ENCODE measurements around the gene SPRY2.
A peak's percentile ranks its signal among the peaks of the same experiment; 100 is the strongest.
"Not testable (repeated sequence)": the region's sequence is repeated elsewhere in the genome, so short reads cannot be mapped to it uniquely, and the experiment has no call there.

SPRY2 gene

GRCh38 chr13:80341101-80341755 lies at the start of gene SPRY2:
Gene SPRY2 (minus strand): TSS chr13:80341126. CDS start chr13:80337705, 3,421 bp downstream.
- DNase-seq, result peak; percentile 45 to 97 (median 92)

DNA sequence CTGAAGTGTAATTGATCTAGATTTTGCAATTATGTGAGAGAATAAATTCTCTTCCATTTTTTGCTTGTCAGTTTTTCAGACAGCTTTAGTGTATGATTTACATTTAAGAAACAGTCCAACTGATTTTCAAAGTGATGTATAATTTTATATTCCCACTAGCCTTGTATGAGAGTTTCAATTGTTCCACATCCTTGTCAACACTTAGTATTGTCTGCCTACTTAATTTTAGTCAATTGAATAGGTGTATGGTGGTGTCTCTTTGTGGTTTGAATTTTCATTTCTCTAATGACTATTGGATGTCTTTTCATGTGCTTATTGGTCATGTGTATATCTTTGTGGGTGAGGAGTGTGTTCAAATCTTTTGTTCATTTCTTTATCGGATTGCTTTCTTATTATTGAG lies 49.4 kb upstream of the SPRY2 start:
- no peak for DNase-seq

DNA sequence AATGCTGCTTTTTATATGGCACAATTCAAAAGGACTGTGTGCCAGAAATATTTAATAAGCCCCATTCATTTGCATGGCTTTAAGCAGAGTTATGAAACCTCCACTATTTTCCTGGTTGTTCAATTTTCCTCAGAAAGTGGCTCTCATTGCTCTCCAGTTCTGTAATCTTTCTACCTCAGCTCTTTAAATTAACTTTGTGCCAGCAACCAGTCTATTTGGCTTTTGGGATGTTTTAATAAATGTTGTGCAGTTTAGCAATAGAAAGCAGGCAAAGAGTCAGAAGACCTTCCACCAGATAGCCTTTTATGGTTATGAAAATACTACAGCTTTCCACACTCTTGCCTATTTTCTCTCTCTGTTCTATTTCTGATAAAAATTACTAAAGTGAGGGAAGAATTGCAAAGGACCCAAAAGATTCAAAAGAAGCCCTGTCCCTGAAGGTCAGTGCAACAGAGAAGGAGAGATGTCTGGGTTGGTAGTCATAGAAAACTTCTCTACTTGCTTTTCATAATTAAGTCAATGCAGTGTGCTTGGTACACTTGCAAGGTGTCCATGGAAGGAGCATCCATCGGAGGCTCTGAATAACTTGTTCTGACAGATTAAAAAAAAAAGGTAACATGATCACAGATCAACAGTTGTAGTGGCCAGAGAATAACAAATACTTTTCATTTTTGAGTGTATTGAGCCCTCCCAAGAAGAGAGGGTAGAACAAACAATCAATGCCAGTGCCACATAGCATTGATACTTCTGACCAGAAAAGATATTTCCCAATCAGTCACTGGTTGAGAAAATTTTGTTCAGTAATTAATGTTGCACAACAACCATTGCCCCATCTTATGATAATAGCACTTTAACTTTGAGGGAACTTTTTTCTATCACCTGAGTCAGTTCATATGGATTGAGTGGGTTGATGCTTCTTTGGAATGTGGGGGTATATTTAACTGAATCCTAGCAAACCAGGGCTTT lies 48.4 kb upstream of the SPRY2 start:
- DNase-seq, result no peak

GRCh38 chr13:80388506-80388905 lies 47.6 kb upstream of the SPRY2 start:
- DNase-seq, result no peak

DNA sequence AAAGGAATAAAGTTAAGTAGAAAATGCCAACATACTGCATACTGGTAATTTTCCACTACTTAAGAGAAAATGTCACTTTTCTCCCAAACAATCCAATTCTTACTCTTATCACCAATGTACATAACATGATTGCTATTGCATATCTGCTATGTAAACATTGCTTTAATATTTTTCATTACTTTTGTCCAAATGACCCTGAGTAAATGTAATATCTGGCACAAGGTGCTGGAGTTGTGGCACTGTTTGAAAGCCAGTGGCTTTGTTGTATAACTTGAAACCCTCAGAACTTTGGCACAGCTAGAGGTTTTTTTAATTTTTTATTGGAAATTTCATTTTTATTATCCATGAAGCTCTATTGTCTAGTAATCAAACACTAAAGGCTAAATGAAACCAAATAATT lies 45.7 kb upstream of the SPRY2 start:
- no peak for DNase-seq

DNA sequence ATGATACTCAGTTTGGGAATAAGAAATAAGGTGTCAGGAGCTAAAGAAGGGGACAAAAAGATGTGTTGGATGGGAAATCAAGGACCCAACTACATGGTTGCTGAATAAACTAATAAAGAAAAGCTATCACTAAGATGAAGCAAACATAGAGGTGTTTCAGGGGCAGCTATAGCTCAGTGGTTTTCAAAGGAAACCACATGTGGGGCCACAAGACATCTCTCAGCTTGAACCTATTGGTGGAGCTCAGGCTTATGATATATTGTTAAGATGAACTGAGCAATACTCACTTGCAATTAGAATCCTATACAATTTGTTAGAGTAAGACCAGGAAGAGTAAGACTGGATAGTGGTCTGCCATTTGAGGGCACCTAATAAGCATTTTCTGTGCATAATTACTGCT lies 45.1 kb upstream of the SPRY2 start:
- no peak for DNase-seq

GRCh38 chr13:80382576-80382975 lies 41.6 kb upstream of the SPRY2 start:
- no peak for DNase-seq

DNA sequence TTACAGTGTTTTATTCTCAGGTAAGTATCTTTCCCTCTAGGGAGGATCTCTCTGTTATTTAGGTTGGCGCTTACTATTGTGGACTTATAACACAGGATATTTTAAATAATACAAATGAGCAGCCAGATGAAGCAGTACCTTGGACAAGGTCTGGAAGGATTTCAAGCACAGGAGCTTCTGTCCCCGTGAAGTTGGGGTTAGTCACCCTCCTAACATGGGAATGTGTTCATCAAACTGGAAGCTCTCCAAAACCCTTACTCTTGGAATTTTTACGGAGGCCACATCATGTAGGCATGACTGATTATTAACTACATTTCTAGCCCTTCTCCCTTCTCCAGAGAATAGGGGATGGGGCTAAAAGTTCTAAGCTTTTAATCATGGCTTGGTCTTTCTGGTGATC lies 38.3 kb upstream of the SPRY2 start:
- no peak for DNase-seq

- DNase-seq, result no peak
These were observed 35.6 kb upstream of the SPRY2 start for GRCh38 chr13:80376554-80376953.

DNA sequence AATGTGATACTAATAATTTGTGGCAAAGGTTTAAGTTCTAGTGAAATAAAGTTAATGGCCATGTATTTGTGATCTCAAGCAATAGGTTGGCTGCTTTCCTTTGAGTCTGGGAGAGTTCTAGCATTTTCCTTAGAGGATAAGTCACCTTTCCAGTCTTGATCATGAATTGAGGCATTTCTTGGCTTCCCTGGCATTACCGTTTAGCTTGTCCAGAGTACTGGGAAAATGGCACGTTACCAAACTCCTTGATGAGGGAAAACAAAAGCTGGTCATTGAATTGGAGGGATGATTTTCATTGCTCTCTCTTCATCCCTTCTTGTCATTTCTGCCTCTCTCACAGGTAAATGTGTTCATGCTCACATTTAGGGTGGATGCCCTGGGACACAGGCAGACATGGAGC lies 34.0 kb upstream of the SPRY2 start:
- no peak for DNase-seq

GRCh38 chr13:80374444-80374843 lies 33.5 kb upstream of the SPRY2 start:
- DNase-seq, result no peak

GRCh38 chr13:80371840-80372509 lies 31.0 kb upstream of the SPRY2 start:
- no peak for DNase-seq

GRCh38 chr13:80367473-80367872 lies 26.5 kb upstream of the SPRY2 start:
- DNase-seq, result no peak

DNA sequence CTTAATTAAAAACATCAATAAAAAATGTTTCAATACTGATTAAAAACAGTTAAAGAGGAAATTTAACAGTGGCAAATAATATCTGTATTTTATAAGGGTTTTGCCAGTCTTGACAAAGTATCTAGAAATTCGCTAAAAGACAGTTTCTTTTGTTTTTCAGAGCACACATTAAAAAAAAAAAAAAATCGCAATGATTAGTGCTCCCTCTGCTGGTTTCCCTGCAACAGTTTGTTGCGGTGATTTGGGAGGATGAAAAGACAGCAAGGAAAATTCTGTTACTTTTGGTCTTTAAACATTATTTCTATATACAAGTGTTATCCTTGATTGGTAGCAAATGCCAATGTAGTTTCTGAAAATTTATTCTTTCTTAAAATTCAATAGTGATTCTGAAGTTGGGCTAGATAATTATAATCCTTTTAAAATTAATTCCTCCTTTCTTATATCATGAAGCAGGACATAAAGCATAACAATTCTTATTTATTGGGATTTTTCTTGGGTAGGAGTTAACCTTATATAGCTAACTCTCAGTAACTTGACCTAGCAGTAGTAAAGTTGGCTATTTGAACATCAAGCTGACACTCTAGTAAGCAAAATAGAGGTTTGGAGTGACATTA lies 23.1 kb upstream of the SPRY2 start:
- no peak for DNase-seq

- no peak for DNase-seq
These were observed 21.6 kb upstream of the SPRY2 start for GRCh38 chr13:80362481-80362880.

DNA sequence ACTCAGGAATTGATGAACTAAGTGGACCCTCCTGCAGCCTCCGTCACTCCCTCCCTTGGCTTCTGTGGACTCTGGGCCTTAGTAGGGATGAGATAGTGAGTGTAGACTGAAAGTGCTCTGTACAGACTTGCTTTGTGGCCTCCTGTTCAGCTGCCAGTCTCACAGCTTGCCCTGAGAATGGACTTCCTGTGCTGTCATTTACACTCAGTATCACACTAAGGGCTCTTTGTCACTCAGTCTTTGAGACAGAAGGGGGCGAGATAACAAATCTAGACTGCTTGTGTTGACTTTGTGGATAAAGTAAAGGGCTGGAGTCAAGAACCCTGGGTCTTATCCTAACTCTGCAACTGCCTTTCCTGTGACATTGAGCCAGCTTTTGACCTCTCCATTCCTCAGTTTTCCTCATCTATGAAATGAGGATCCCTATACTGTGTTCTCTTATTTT lies 21.0 kb upstream of the SPRY2 start:
- DNase-seq, result peak in 22 of 56 donors; percentile 1 to 62 (median 14)

- no peak for DNase-seq
These were observed 20.4 kb upstream of the SPRY2 start for GRCh38 chr13:80361298-80361697.

- DNase-seq, result no peak
These were observed 19.5 kb upstream of the SPRY2 start for GRCh38 chr13:80360453-80360800.

DNA sequence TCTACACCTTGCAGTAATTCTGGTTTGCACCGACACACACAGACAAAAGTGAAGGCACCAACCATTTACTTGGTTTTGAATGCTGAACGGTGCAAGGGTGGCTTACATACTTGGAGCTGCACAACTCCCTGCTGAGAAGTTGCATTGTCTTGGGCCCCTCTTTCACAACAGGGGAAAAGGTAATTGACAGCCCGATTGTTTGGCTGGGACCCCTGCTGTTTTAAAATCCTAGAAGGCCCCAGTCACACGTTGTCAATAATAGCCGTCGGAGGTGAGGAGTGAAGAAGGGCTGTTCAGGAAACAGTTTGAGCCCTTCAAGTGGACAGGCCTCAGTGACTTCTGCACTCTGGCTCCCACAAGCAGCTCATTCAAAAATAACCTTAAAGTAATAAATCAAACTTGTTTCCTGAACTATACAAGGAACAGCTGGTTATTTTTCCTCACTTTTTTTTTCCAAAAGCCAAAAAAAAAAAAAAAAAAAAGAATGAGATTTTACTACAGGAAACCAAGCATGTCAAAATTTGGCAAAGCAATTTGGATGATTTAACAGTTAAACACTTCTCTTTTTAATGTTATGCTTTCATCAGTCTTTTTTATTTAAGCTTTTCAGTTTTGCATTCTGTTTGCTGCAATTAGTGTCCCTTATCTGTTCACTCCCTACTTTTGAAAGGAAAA lies 19.0 kb upstream of the SPRY2 start:
- DNase-seq, result no peak

DNA sequence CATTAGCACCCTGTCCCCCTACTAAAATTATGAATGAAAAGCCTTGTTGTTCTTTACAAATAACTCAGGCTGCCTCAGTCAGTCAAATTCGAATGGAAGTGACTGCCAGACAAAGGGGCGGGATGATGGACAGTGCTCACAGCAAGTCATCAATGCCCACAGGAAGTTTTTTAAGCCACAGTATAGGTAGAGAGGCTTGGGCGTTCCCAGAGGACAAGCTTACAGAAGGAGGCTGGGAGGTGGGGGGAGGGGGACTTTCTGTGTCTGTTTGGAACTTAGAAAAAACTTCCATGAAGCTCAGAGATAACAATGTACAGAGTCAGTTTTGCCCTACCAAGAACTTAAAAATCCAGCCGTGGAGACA lies 18.5 kb upstream of the SPRY2 start:
- DNase-seq, result no peak

- DNase-seq, result not testable (repeated sequence)
These were observed 14.7 kb upstream of the SPRY2 start for GRCh38 chr13:80355496-80356094.
